H1 (cell line): Measurements from ENCODE around the gene MAPT. TPM values are rescaled to one million over a fixed set of nuclear protein-coding genes. Genes with fewer than 3 reads are reported as not detected.

Experiments used
- CHD1 ChIP-seq: IDR thresholded peaks from 2 replicates; pipeline ENCODE4 v1.6.1; 2012; ENCODE audit warnings: low read depth, low read length, improper control_type of control experiment
- KDM1A ChIP-seq: fragments of 200-600, 300-600 bp; sonication (generic); IDR thresholded peaks from 2 replicates; pipeline ENCODE4 v1.7.1; 2016; ENCODE audit warnings: mild to moderate bottlenecking, low read length, borderline replicate concordance
- MAFK ChIP-seq: IDR thresholded peaks from 2 replicates; pipeline ENCODE4 v1.6.1; 2012; ENCODE audit warnings: low read depth, mild to moderate bottlenecking, improper control_type of control experiment, low read length
- SIRT6 ChIP-seq: IDR thresholded peaks from one replicate; pipeline ENCODE4 v1.7.1; 2012; ENCODE audit warnings: low read length, inconsistent platforms
- polyA plus RNA-seq, 7 experiments: library from polyadenylated mRNA; depleted of rRNA in 3 of 7; stranded (reverse) in 5 of 7; unstranded in 2 of 7; fragments of >200 nt in 5 of 7; fragments of 200-250 nt in 2 of 7; gene quantifications; 1 replicate in 5 of 7; 2 replicates in 1 of 7; 4 replicates in 1 of 7; pipeline versions ENCODE4 v1.2.1 to v1.2.3, GENCODE V29; 2011 to 2013; ENCODE audit warnings: missing spikeins in 2 of 7, mixed read lengths in 2 of 7
- total RNA-seq: library from RNA; stranded (reverse); fragmentation: NEBNext Ultra II Directional; extraction: Animal tissue kit (Norgen Biotek cat#: 25700); gene quantifications from 2 replicates; pipeline ENCODE4 v1.2.1, GENCODE V29; 2021

The MAPT gene
- total and polyA plus RNA-seq, 2 of the 8 experiments (the other 6 are each of a cell fraction or from before 2014, with no cell fraction given) = 0.54 to 1.7 TPM

GRCh38 chr17:45998987-45999899 lies 104.9 kb downstream of the MAPT start, which contains the start of gene STH (continued):
- TF ChIP-seq MAFK = no peak
- no peak for TF ChIP-seq KDM1A
- TF ChIP-seq SIRT6 = no peak
- TF ChIP-seq CHD1 = no peak
